H1 (cell line): ENCODE results near the gene GPR156. TPM values are rescaled to one million over a fixed set of nuclear protein-coding genes. Genes with fewer than 3 reads are reported as not detected.
A peak's percentile ranks its signal among the peaks of the same experiment; 100 is the strongest.

Experiments used
- CTCF ChIA-PET: fragments of 300-600 bp; sonication (Branson Sonifier 250); formaldehyde crosslinking; loops from one replicate; lab custom pipeline; 2021; ENCODE audit not compliant: partially characterized antibody; lab: Charles Lee
- POLR2A ChIA-PET: fragments of 300-600 bp; sonication (Branson Sonifier 250); formaldehyde crosslinking; loops from one replicate; lab custom pipeline; 2021; ENCODE audit warnings: inconsistent platforms; ENCODE audit not compliant: partially characterized antibody; lab: Charles Lee
- DNase-seq, 2 experiments: peaks; one replicate each; pipeline versions ENCODE4 v3.0.0 to v3.0.0-alpha.2; 2010 to 2022; ENCODE audit warnings: low spot score in 2 of 2, low read depth in 1 of 2, mixed read lengths in 1 of 2
- FAIRE-seq: peaks from 2 replicates; lab custom pipeline; 2011; peaks lifted over from hg19 to GRCh38; lab: Jason Lieb, UNC
- H2AFZ ChIP-seq: 2 replicates; pipeline ENCODE4 v1.8.1; 2012; ENCODE audit warnings: low read length, inconsistent platforms
- H2AK5ac ChIP-seq: 2 replicates; pipeline ENCODE4 v1.6.1; 2013; ENCODE audit warnings: low read depth, low read length
- H2BK120ac ChIP-seq: replicated peaks from 2 replicates; pipeline ENCODE3; 2013; ENCODE audit warnings: low read depth, low read length, inconsistent platforms
- H2BK12ac ChIP-seq: 2 replicates; pipeline ENCODE4 v1.6.1; 2013; ENCODE audit warnings: low read depth, low read length
- H2BK15ac ChIP-seq: 2 replicates; pipeline ENCODE4 v1.6.1; 2013; ENCODE audit warnings: low read length
- H2BK20ac ChIP-seq: 2 replicates; pipeline ENCODE4 v1.6.1; 2013; ENCODE audit warnings: low read length
- H2BK5ac ChIP-seq: 2 replicates; pipeline ENCODE4 v1.6.1; 2013; ENCODE audit warnings: low read depth, low read length
- H3K14ac ChIP-seq: 2 replicates; pipeline ENCODE4 v1.6.1; 2013; ENCODE audit warnings: inconsistent platforms; ENCODE audit not compliant: insufficient read length
- H3K18ac ChIP-seq: 2 replicates; pipeline ENCODE4 v1.6.1; 2013; ENCODE audit warnings: low read length; ENCODE audit errors: extremely low read depth
- H3K23ac ChIP-seq: 2 replicates; pipeline ENCODE4 v1.6.1; 2013; ENCODE audit warnings: inconsistent platforms; ENCODE audit not compliant: insufficient read length
- H3K23me2 ChIP-seq: 2 replicates; pipeline ENCODE4 v1.6.1; 2013; ENCODE audit warnings: low read depth, low read length
- H3K27ac ChIP-seq: 2 replicates; pipeline ENCODE4 v1.6.1; 2011; ENCODE audit warnings: low read depth, low read length, inconsistent platforms
- H3K27me3 ChIP-seq, 4 experiments: replicated peaks in 1 of 4; 1 replicate in 1 of 4; 2 replicates in 3 of 4; pipeline versions ENCODE4 v1.6.1 to v1.8.1; 2011 to 2013; ENCODE audit warnings: low read length in 3 of 4, mild to moderate bottlenecking in 3 of 4, inconsistent platforms in 2 of 4, mixed read lengths in 2 of 4, moderate library complexity in 1 of 4; ENCODE audit not compliant: control insufficient read depth in 3 of 4, insufficient read depth in 3 of 4; ENCODE audit errors: extremely low read depth in 1 of 4
- H3K36me3 ChIP-seq, 4 experiments: 2 replicates each; pipeline versions ENCODE4 v1.6.1 to v1.8.1; 2011 to 2013; ENCODE audit warnings: mild to moderate bottlenecking in 4 of 4, low read length in 3 of 4, moderate library complexity in 2 of 4, control low read depth in 1 of 4, inconsistent platforms in 1 of 4; ENCODE audit not compliant: insufficient read depth in 4 of 4, control insufficient read depth in 2 of 4
- H3K4ac ChIP-seq: replicated peaks from 2 replicates; pipeline ENCODE3; 2013; ENCODE audit warnings: low read length, low read depth, mixed read lengths, inconsistent platforms; ENCODE audit not compliant: insufficient read length
- H3K4me1 ChIP-seq, 4 experiments: replicated peaks in 1 of 4; 1 replicate in 1 of 4; 2 replicates in 3 of 4; pipeline versions ENCODE4 v1.6.1 to v1.8.1; 2011 to 2013; ENCODE audit warnings: low read length in 3 of 4, inconsistent platforms in 2 of 4, mixed read lengths in 1 of 4; ENCODE audit not compliant: insufficient read depth in 4 of 4, control insufficient read depth in 3 of 4
- H3K4me2 ChIP-seq, 2 experiments: 2 replicates each; pipeline versions ENCODE4 v1.6.1 to v1.8.1; 2011 to 2013; ENCODE audit warnings: low read depth in 2 of 2, low read length in 2 of 2, control low read depth in 1 of 2, inconsistent platforms in 1 of 2, mild to moderate bottlenecking in 1 of 2; ENCODE audit not compliant: insufficient read depth in 1 of 2
- H3K4me3 ChIP-seq, 4 experiments: fragments of 200-600, 300-600 bp in 1 of 4; sonication (generic), shearing (Covaris generic), sonication (Bioruptor Twin) in 1 of 4; 2 replicates each; pipeline versions ENCODE4 v1.5.1 to v1.8.1; 2011 to 2016; ENCODE audit warnings: low read length in 4 of 4, low read depth in 3 of 4, control low read depth in 2 of 4, inconsistent platforms in 2 of 4, mild to moderate bottlenecking in 2 of 4, mixed read lengths in 1 of 4, moderate library complexity in 1 of 4; ENCODE audit not compliant: insufficient read depth in 2 of 4; ENCODE audit errors: extremely low read depth in 1 of 4
- H3K56ac ChIP-seq: replicated peaks from 2 replicates; pipeline ENCODE3; 2013; ENCODE audit warnings: low read depth, mild to moderate bottlenecking, mixed read lengths, low read length, inconsistent platforms; ENCODE audit not compliant: insufficient read length
- H3K79me1 ChIP-seq: 2 replicates; pipeline ENCODE4 v1.6.1; 2013; ENCODE audit warnings: low read depth, low read length, control low read depth
- H3K79me2 ChIP-seq, 2 experiments: 2 replicates each; pipeline versions ENCODE4 v1.6.1 to v1.8.1; 2012 to 2013; ENCODE audit warnings: low read length in 2 of 2, mild to moderate bottlenecking in 2 of 2, inconsistent platforms in 1 of 2; ENCODE audit not compliant: insufficient read depth in 2 of 2, control insufficient read depth in 1 of 2
- H3K9ac ChIP-seq, 4 experiments: replicated peaks in 1 of 4; 1 replicate in 1 of 4; 2 replicates in 3 of 4; pipeline versions ENCODE4 v1.6.1 to v1.8.1; 2011 to 2013; ENCODE audit warnings: low read depth in 3 of 4, low read length in 3 of 4, control low read depth in 2 of 4, mild to moderate bottlenecking in 2 of 4, moderate library complexity in 2 of 4, inconsistent platforms in 1 of 4; ENCODE audit errors: extremely low read depth in 1 of 4
- H3K9me3 ChIP-seq, 2 experiments: 2 replicates each; pipeline versions ENCODE4 v1.6.1 to v1.8.1; 2012 to 2013; ENCODE audit warnings: mild to moderate bottlenecking in 2 of 2, moderate library complexity in 2 of 2, control low read depth in 1 of 2, inconsistent platforms in 1 of 2, low read depth in 1 of 2, low read length in 1 of 2, mixed read lengths in 1 of 2; ENCODE audit not compliant: insufficient read depth in 2 of 2
- H4K20me1 ChIP-seq, 2 experiments: replicated peaks in 1 of 2; 2 replicates each; pipeline versions ENCODE3 to v1.8.1; 2011 to 2013; ENCODE audit warnings: inconsistent platforms in 2 of 2, low read length in 2 of 2, mild to moderate bottlenecking in 1 of 2; ENCODE audit not compliant: insufficient read depth in 2 of 2, control insufficient read depth in 1 of 2
- H4K5ac ChIP-seq: 2 replicates; pipeline ENCODE4 v1.6.1; 2013; ENCODE audit warnings: low read length, low read depth, mixed read lengths, inconsistent platforms; ENCODE audit not compliant: insufficient read length
- H4K8ac ChIP-seq: 2 replicates; pipeline ENCODE4 v1.8.0; 2013; ENCODE audit warnings: mild to moderate bottlenecking, moderate library complexity, low read length, inconsistent platforms; ENCODE audit not compliant: insufficient read depth; ENCODE audit errors: extremely low read depth
- H4K91ac ChIP-seq: replicated peaks from 2 replicates; pipeline ENCODE3; 2013; ENCODE audit warnings: low read length, mixed read lengths, inconsistent platforms; ENCODE audit not compliant: insufficient read length
- CBX5 ChIP-seq: fragments of 300-800, 300-1000 bp; sonication (generic); IDR thresholded peaks from 2 replicates; pipeline ENCODE4 v1.7.1; 2016; ENCODE audit warnings: antibody characterized with exemption, low read length, low read depth
- RAD21 ChIP-seq, 2 experiments: IDR thresholded peaks in 1 of 2; conservative IDR thresholded peaks in 1 of 2; 2 replicates each; pipeline ENCODE4 v1.6.1; 2011; ENCODE audit warnings: low read depth in 2 of 2, low read length in 2 of 2, improper control_type of control experiment in 1 of 2, inconsistent platforms in 1 of 2, mild to moderate bottlenecking in 1 of 2, moderate library complexity in 1 of 2
- TAF1 ChIP-seq: IDR thresholded peaks from 2 replicates; pipeline ENCODE4 v1.6.1; 2011; ENCODE audit warnings: mild to moderate bottlenecking, low read depth, low read length
- WGBS, 2 experiments: shearing (Covaris generic) in 1 of 2; methylation state at CpG; one replicate each; pipeline versions ENCODE4 v1.1.6 to v1.1.7; 2013 to 2015; ENCODE audit warnings: low lambda C conversion rate in 2 of 2, mixed read lengths in 2 of 2, inconsistent platforms in 1 of 2, low coverage in 1 of 2, missing lambda C conversion rate in 1 of 2; ENCODE audit not compliant: insufficient replicate concordance in 2 of 2, insufficient coverage in 1 of 2, insufficient read length in 1 of 2; ENCODE audit errors: extremely low coverage in 1 of 2, missing lambda C conversion rate in 1 of 2; 5-methylcytosine and 5-hydroxymethylcytosine counted together
- polyA plus RNA-seq, 7 experiments: library from polyadenylated mRNA; depleted of rRNA in 3 of 7; stranded (reverse) in 5 of 7; unstranded in 2 of 7; fragments of >200 nt in 5 of 7; fragments of 200-250 nt in 2 of 7; gene quantifications; 1 replicate in 5 of 7; 2 replicates in 1 of 7; 4 replicates in 1 of 7; pipeline versions ENCODE4 v1.2.1 to v1.2.3, GENCODE V29; 2011 to 2013; ENCODE audit warnings: missing spikeins in 2 of 7, mixed read lengths in 2 of 7
- total RNA-seq: library from RNA; stranded (reverse); fragmentation: NEBNext Ultra II Directional; extraction: Animal tissue kit (Norgen Biotek cat#: 25700); gene quantifications from 2 replicates; pipeline ENCODE4 v1.2.1, GENCODE V29; 2021

The GPR156 gene
- total and polyA plus RNA-seq, 2 of the 8 experiments (the other 6 are each of a cell fraction or from before 2014, with no cell fraction given) = 1.6 to 1.8 TPM

DNA sequence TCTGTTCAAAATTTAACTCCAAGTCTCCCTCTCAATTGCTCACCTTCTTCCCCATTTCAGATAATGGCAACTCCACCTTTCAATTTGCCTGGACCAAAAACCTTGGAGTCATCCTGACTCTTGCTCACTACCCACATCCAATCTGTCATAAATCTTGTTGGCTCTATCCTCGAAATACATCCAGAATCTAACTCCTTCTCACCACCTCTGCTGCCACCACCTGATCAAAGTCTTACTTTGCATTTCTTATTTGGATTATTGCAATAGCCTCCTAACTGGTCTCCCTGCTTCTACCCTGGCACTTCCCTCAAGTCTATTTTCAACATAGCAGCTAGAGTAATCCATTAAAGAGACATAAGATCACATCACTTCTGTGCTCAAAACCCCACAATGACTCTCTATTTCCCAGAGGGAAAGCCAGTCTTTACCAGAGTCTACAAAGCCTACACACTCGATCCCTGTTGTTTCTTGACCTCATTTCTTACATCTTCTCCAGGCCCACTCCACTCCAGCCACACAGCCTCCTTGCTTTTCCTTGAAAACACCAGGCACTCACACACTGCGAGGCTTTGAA lies 86.6 kb downstream of the GPR156 start:
- no peak overlapping the region for H3K9ac ChIP-seq
- no peak overlapping the region for H3K27ac ChIP-seq
- no peak overlapping the region for H2BK20ac ChIP-seq
- no peaks in the 10 kb centered on the region for H4K20me1 ChIP-seq
- H2BK120ac ChIP-seq = no peak overlapping the region
- H3K18ac ChIP-seq = no peak overlapping the region
- H2AFZ ChIP-seq = no peak overlapping the region
- H4K5ac ChIP-seq = no peak overlapping the region
- H4K91ac ChIP-seq = no peak overlapping the region
- no peak overlapping the region for H2BK5ac ChIP-seq
- no peak overlapping the region for H2BK15ac ChIP-seq
- no peak overlapping the region for H2AK5ac ChIP-seq
- no peak for TF ChIP-seq CBX5
- no peak for TF ChIP-seq TAF1
- TF ChIP-seq RAD21 (IDR thresholded peaks at IDR 0.05 in 1 of 2, conservative IDR thresholded peaks at IDR 0.05 in 1 of 2; ENCODE audit: low read depth in 2 of 2, low read length in 2 of 2) = peak; percentile 28 to 47; a peak in 3 of 4 replicates
- TF ChIP-seq, all 59 proteins: peak for 1
- H3K9me3 ChIP-seq = no peaks in the 10 kb centered on the region
- no peak overlapping the region for H2BK12ac ChIP-seq
- no peak overlapping the region for H3K56ac ChIP-seq
- 80% methylated on average over 3 of the region's 3 CpGs; no CpG with 5 or more reads in 1 of the 2 experiments for WGBS, 2 experiments
- H3K4me1 ChIP-seq = no peaks in the 10 kb centered on the region
- no peak overlapping the region for H3K4me3 ChIP-seq
- H3K27me3 ChIP-seq = no peaks in the 10 kb centered on the region
- H3K4me2 ChIP-seq = no peak overlapping the region
- FAIRE-seq = no peak
- H3K23ac ChIP-seq = no peak overlapping the region
- H3K79me1 ChIP-seq = no peaks in the 10 kb centered on the region
- H3K14ac ChIP-seq = no peak overlapping the region
- H4K8ac ChIP-seq = no peak overlapping the region
- DNase-seq = no peak
- H3K4ac ChIP-seq = no peak overlapping the region
- ChIA-PET CTCF (interaction anchor here (0.6 to 1.5 kb wide), 5 partner anchors 12 to 368 kb away, joined by 3 to 7 read pairs (median 3); no protein-coding TSS in a partner anchor), POLR2A (no interaction called here)
- no peaks in the 10 kb centered on the region for H3K23me2 ChIP-seq
- H3K79me2 ChIP-seq = no peaks in the 10 kb centered on the region
- no peaks in the 10 kb centered on the region for H3K36me3 ChIP-seq
